Fibroblast of villous mesenchyme (primary cell): ENCODE data around the gene SLC39A7. TPM values are rescaled to one million over a fixed set of nuclear protein-coding genes. Genes with fewer than 3 reads are reported as not detected.

Experiments
- DNase-seq: peaks from one replicate; pipeline ENCODE4 v3.0.0-alpha.2; 2010; ENCODE audit warnings: low read depth
- H3K4me3 ChIP-seq: 2 replicates; pipeline ENCODE4 v1.5.1; 2011; ENCODE audit warnings: low read depth, mild to moderate bottlenecking, low read length
- CTCF ChIP-seq: IDR thresholded peaks from 2 replicates; pipeline ENCODE4 v1.5.1; 2012; ENCODE audit warnings: low read depth, mild to moderate bottlenecking, low read length; ENCODE audit not compliant: insufficient read depth
- total RNA-seq: library from RNA; depleted of rRNA; stranded (reverse); fragments of >200 nt; gene quantifications from 2 replicates; pipeline ENCODE4 v1.2.3, GENCODE V29; 2012

The SLC39A7 gene
- total RNA-seq, 1 donor = 143 TPM

- DNase-seq = no peak
- TF ChIP-seq CTCF = no peak
- H3K4me3 ChIP-seq = no peak overlapping the region
Observed at GRCh38 chr6:33170176-33171015, 30.3 kb upstream of the SLC39A7 start.

GRCh38 chr6:33171016-33171879 lies 29.4 kb upstream of the SLC39A7 start:
- DNase-seq = no peak
- TF ChIP-seq CTCF = no peak
- no peak overlapping the region for H3K4me3 ChIP-seq

GRCh38 chr6:33171880-33172687 lies 28.6 kb upstream of the SLC39A7 start:
- no peak for TF ChIP-seq CTCF
- H3K4me3 ChIP-seq = no peak overlapping the region
- DNase-seq = no peak

- H3K4me3 ChIP-seq = no peak overlapping the region
- TF ChIP-seq CTCF = peak; percentile 75
- DNase-seq = peak; percentile 31
Observed at GRCh38 chr6:33172688-33173534, 27.8 kb upstream of the SLC39A7 start.

- no peak overlapping the region for H3K4me3 ChIP-seq
- no peak for TF ChIP-seq CTCF
- DNase-seq = no peak
Observed at GRCh38 chr6:33173535-33174180, 27.0 kb upstream of the SLC39A7 start.
